H1 (cell line): ENCODE data around the gene SH3PXD2A. TPM values are rescaled to one million over a fixed set of nuclear protein-coding genes. Genes with fewer than 3 reads are reported as not detected.

Source experiments
- CTCF ChIA-PET: fragments of 300-600 bp; sonication (Branson Sonifier 250); formaldehyde crosslinking; loops from one replicate; lab custom pipeline; 2021; ENCODE audit not compliant: partially characterized antibody; lab: Charles Lee
- POLR2A ChIA-PET: fragments of 300-600 bp; sonication (Branson Sonifier 250); formaldehyde crosslinking; loops from one replicate; lab custom pipeline; 2021; ENCODE audit warnings: inconsistent platforms; ENCODE audit not compliant: partially characterized antibody; lab: Charles Lee
- DNase-seq, 2 experiments: peaks; one replicate each; pipeline versions ENCODE4 v3.0.0 to v3.0.0-alpha.2; 2010 to 2022; ENCODE audit warnings: low spot score in 2 of 2, low read depth in 1 of 2, mixed read lengths in 1 of 2
- FAIRE-seq: peaks from 2 replicates; lab custom pipeline; 2011; peaks lifted over from hg19 to GRCh38; lab: Jason Lieb, UNC
- H2AFZ ChIP-seq: 2 replicates; pipeline ENCODE4 v1.8.1; 2012; ENCODE audit warnings: low read length, inconsistent platforms
- H2AK5ac ChIP-seq: 2 replicates; pipeline ENCODE4 v1.6.1; 2013; ENCODE audit warnings: low read depth, low read length
- H2BK120ac ChIP-seq: replicated peaks from 2 replicates; pipeline ENCODE3; 2013; ENCODE audit warnings: low read depth, low read length, inconsistent platforms
- H2BK12ac ChIP-seq: 2 replicates; pipeline ENCODE4 v1.6.1; 2013; ENCODE audit warnings: low read depth, low read length
- H2BK15ac ChIP-seq: 2 replicates; pipeline ENCODE4 v1.6.1; 2013; ENCODE audit warnings: low read length
- H2BK20ac ChIP-seq: 2 replicates; pipeline ENCODE4 v1.6.1; 2013; ENCODE audit warnings: low read length
- H2BK5ac ChIP-seq: 2 replicates; pipeline ENCODE4 v1.6.1; 2013; ENCODE audit warnings: low read depth, low read length
- H3K14ac ChIP-seq: 2 replicates; pipeline ENCODE4 v1.6.1; 2013; ENCODE audit warnings: inconsistent platforms; ENCODE audit not compliant: insufficient read length
- H3K18ac ChIP-seq: 2 replicates; pipeline ENCODE4 v1.6.1; 2013; ENCODE audit warnings: low read length; ENCODE audit errors: extremely low read depth
- H3K23ac ChIP-seq: 2 replicates; pipeline ENCODE4 v1.6.1; 2013; ENCODE audit warnings: inconsistent platforms; ENCODE audit not compliant: insufficient read length
- H3K23me2 ChIP-seq: 2 replicates; pipeline ENCODE4 v1.6.1; 2013; ENCODE audit warnings: low read depth, low read length
- H3K27ac ChIP-seq: 2 replicates; pipeline ENCODE4 v1.6.1; 2011; ENCODE audit warnings: low read depth, low read length, inconsistent platforms
- H3K27me3 ChIP-seq, 4 experiments: replicated peaks in 1 of 4; 1 replicate in 1 of 4; 2 replicates in 3 of 4; pipeline versions ENCODE4 v1.6.1 to v1.8.1; 2011 to 2013; ENCODE audit warnings: low read length in 3 of 4, mild to moderate bottlenecking in 3 of 4, inconsistent platforms in 2 of 4, mixed read lengths in 2 of 4, moderate library complexity in 1 of 4; ENCODE audit not compliant: control insufficient read depth in 3 of 4, insufficient read depth in 3 of 4; ENCODE audit errors: extremely low read depth in 1 of 4
- H3K36me3 ChIP-seq, 4 experiments: 2 replicates each; pipeline versions ENCODE4 v1.6.1 to v1.8.1; 2011 to 2013; ENCODE audit warnings: mild to moderate bottlenecking in 4 of 4, low read length in 3 of 4, moderate library complexity in 2 of 4, control low read depth in 1 of 4, inconsistent platforms in 1 of 4; ENCODE audit not compliant: insufficient read depth in 4 of 4, control insufficient read depth in 2 of 4
- H3K4ac ChIP-seq: replicated peaks from 2 replicates; pipeline ENCODE3; 2013; ENCODE audit warnings: low read length, low read depth, mixed read lengths, inconsistent platforms; ENCODE audit not compliant: insufficient read length
- H3K4me1 ChIP-seq, 4 experiments: replicated peaks in 1 of 4; 1 replicate in 1 of 4; 2 replicates in 3 of 4; pipeline versions ENCODE4 v1.6.1 to v1.8.1; 2011 to 2013; ENCODE audit warnings: low read length in 3 of 4, inconsistent platforms in 2 of 4, mixed read lengths in 1 of 4; ENCODE audit not compliant: insufficient read depth in 4 of 4, control insufficient read depth in 3 of 4
- H3K4me2 ChIP-seq, 2 experiments: 2 replicates each; pipeline versions ENCODE4 v1.6.1 to v1.8.1; 2011 to 2013; ENCODE audit warnings: low read depth in 2 of 2, low read length in 2 of 2, control low read depth in 1 of 2, inconsistent platforms in 1 of 2, mild to moderate bottlenecking in 1 of 2; ENCODE audit not compliant: insufficient read depth in 1 of 2
- H3K4me3 ChIP-seq, 4 experiments: fragments of 200-600, 300-600 bp in 1 of 4; sonication (generic), shearing (Covaris generic), sonication (Bioruptor Twin) in 1 of 4; 2 replicates each; pipeline versions ENCODE4 v1.5.1 to v1.8.1; 2011 to 2016; ENCODE audit warnings: low read length in 4 of 4, low read depth in 3 of 4, control low read depth in 2 of 4, inconsistent platforms in 2 of 4, mild to moderate bottlenecking in 2 of 4, mixed read lengths in 1 of 4, moderate library complexity in 1 of 4; ENCODE audit not compliant: insufficient read depth in 2 of 4; ENCODE audit errors: extremely low read depth in 1 of 4
- H3K56ac ChIP-seq: replicated peaks from 2 replicates; pipeline ENCODE3; 2013; ENCODE audit warnings: low read depth, mild to moderate bottlenecking, mixed read lengths, low read length, inconsistent platforms; ENCODE audit not compliant: insufficient read length
- H3K79me1 ChIP-seq: 2 replicates; pipeline ENCODE4 v1.6.1; 2013; ENCODE audit warnings: low read depth, low read length, control low read depth
- H3K79me2 ChIP-seq, 2 experiments: 2 replicates each; pipeline versions ENCODE4 v1.6.1 to v1.8.1; 2012 to 2013; ENCODE audit warnings: low read length in 2 of 2, mild to moderate bottlenecking in 2 of 2, inconsistent platforms in 1 of 2; ENCODE audit not compliant: insufficient read depth in 2 of 2, control insufficient read depth in 1 of 2
- H3K9ac ChIP-seq, 4 experiments: replicated peaks in 1 of 4; 1 replicate in 1 of 4; 2 replicates in 3 of 4; pipeline versions ENCODE4 v1.6.1 to v1.8.1; 2011 to 2013; ENCODE audit warnings: low read depth in 3 of 4, low read length in 3 of 4, control low read depth in 2 of 4, mild to moderate bottlenecking in 2 of 4, moderate library complexity in 2 of 4, inconsistent platforms in 1 of 4; ENCODE audit errors: extremely low read depth in 1 of 4
- H3K9me3 ChIP-seq, 2 experiments: 2 replicates each; pipeline versions ENCODE4 v1.6.1 to v1.8.1; 2012 to 2013; ENCODE audit warnings: mild to moderate bottlenecking in 2 of 2, moderate library complexity in 2 of 2, control low read depth in 1 of 2, inconsistent platforms in 1 of 2, low read depth in 1 of 2, low read length in 1 of 2, mixed read lengths in 1 of 2; ENCODE audit not compliant: insufficient read depth in 2 of 2
- H4K20me1 ChIP-seq, 2 experiments: replicated peaks in 1 of 2; 2 replicates each; pipeline versions ENCODE3 to v1.8.1; 2011 to 2013; ENCODE audit warnings: inconsistent platforms in 2 of 2, low read length in 2 of 2, mild to moderate bottlenecking in 1 of 2; ENCODE audit not compliant: insufficient read depth in 2 of 2, control insufficient read depth in 1 of 2
- H4K5ac ChIP-seq: 2 replicates; pipeline ENCODE4 v1.6.1; 2013; ENCODE audit warnings: low read length, low read depth, mixed read lengths, inconsistent platforms; ENCODE audit not compliant: insufficient read length
- H4K8ac ChIP-seq: 2 replicates; pipeline ENCODE4 v1.8.0; 2013; ENCODE audit warnings: mild to moderate bottlenecking, moderate library complexity, low read length, inconsistent platforms; ENCODE audit not compliant: insufficient read depth; ENCODE audit errors: extremely low read depth
- H4K91ac ChIP-seq: replicated peaks from 2 replicates; pipeline ENCODE3; 2013; ENCODE audit warnings: low read length, mixed read lengths, inconsistent platforms; ENCODE audit not compliant: insufficient read length
- ATF2 ChIP-seq: IDR thresholded peaks from 2 replicates; pipeline ENCODE4 v1.6.1; 2012; ENCODE audit warnings: low read length, inconsistent platforms
- CHD1 ChIP-seq: IDR thresholded peaks from 2 replicates; pipeline ENCODE4 v1.6.1; 2012; ENCODE audit warnings: low read depth, low read length, improper control_type of control experiment
- CREB1 ChIP-seq: IDR thresholded peaks from 2 replicates; pipeline ENCODE4 v1.6.1; 2012; ENCODE audit warnings: inconsistent platforms
- CTBP2 ChIP-seq: IDR thresholded peaks from 2 replicates; pipeline ENCODE4 v1.7.0; 2011; ENCODE audit warnings: borderline replicate concordance, mild to moderate bottlenecking, moderate library complexity, mixed read lengths, low read length; ENCODE audit not compliant: insufficient read depth, insufficient read length
- E2F6 ChIP-seq: IDR thresholded peaks from 2 replicates; pipeline ENCODE4 v1.6.1; 2012; ENCODE audit warnings: inconsistent platforms
- EZH2 ChIP-seq: fragments of 200-600 bp; sonication (generic); IDR thresholded peaks from 2 replicates; pipeline ENCODE4 v1.7.1; 2012; ENCODE audit warnings: low read depth, mild to moderate bottlenecking, moderate library complexity, low read length, inconsistent platforms; ENCODE audit not compliant: severe bottlenecking
- RXRA ChIP-seq: IDR thresholded peaks from 2 replicates; pipeline ENCODE4 v1.6.1; 2011; ENCODE audit warnings: low read depth, mild to moderate bottlenecking, low read length, moderate library complexity; ENCODE audit not compliant: insufficient read depth
- SRF ChIP-seq: IDR thresholded peaks from 2 replicates; pipeline ENCODE4 v1.6.1; 2011; ENCODE audit warnings: mild to moderate bottlenecking, low read depth, low read length, moderate library complexity
- ZNF274 ChIP-seq: IDR thresholded peaks from 2 replicates; pipeline ENCODE4 v1.7.0; 2012; ENCODE audit warnings: low read length, borderline replicate concordance; ENCODE audit errors: extremely low read depth
- WGBS, 2 experiments: shearing (Covaris generic) in 1 of 2; methylation state at CpG; one replicate each; pipeline versions ENCODE4 v1.1.6 to v1.1.7; 2013 to 2015; ENCODE audit warnings: low lambda C conversion rate in 2 of 2, mixed read lengths in 2 of 2, inconsistent platforms in 1 of 2, low coverage in 1 of 2, missing lambda C conversion rate in 1 of 2; ENCODE audit not compliant: insufficient replicate concordance in 2 of 2, insufficient coverage in 1 of 2, insufficient read length in 1 of 2; ENCODE audit errors: extremely low coverage in 1 of 2, missing lambda C conversion rate in 1 of 2; 5-methylcytosine and 5-hydroxymethylcytosine counted together
- polyA plus RNA-seq, 7 experiments: library from polyadenylated mRNA; depleted of rRNA in 3 of 7; stranded (reverse) in 5 of 7; unstranded in 2 of 7; fragments of >200 nt in 5 of 7; fragments of 200-250 nt in 2 of 7; gene quantifications; 1 replicate in 5 of 7; 2 replicates in 1 of 7; 4 replicates in 1 of 7; pipeline versions ENCODE4 v1.2.1 to v1.2.3, GENCODE V29; 2011 to 2013; ENCODE audit warnings: missing spikeins in 2 of 7, mixed read lengths in 2 of 7
- total RNA-seq: library from RNA; stranded (reverse); fragmentation: NEBNext Ultra II Directional; extraction: Animal tissue kit (Norgen Biotek cat#: 25700); gene quantifications from 2 replicates; pipeline ENCODE4 v1.2.1, GENCODE V29; 2021

The SH3PXD2A gene
- total and polyA plus RNA-seq, 2 of the 8 experiments (the other 6 are each of a cell fraction or from before 2014, with no cell fraction given): 5.4 to 16.3 TPM

GRCh38 chr10:103645141-103646054 lies 210.0 kb downstream of the SH3PXD2A start:
- H3K4ac ChIP-seq: no peak overlapping the region
- no peaks in the 10 kb centered on the region; the same call in 1 of the 2 replicates for H3K79me1 ChIP-seq
- no peak for DNase-seq
- H3K4me2 ChIP-seq: no peak overlapping the region
- H2AK5ac ChIP-seq: no peak overlapping the region
- H3K4me3 ChIP-seq: no peak overlapping the region
- no peak overlapping the region for H3K9ac ChIP-seq
- H3K23me2 ChIP-seq: no peaks in the 10 kb centered on the region
- H4K8ac ChIP-seq: no peak overlapping the region
- H3K18ac ChIP-seq: no peak overlapping the region
- FAIRE-seq: no peak
- H3K36me3 ChIP-seq: no peaks in the 10 kb centered on the region
- no peaks in the 10 kb centered on the region for H3K27me3 ChIP-seq
- H2BK120ac ChIP-seq: no peak overlapping the region
- no peak overlapping the region for H4K5ac ChIP-seq
- ChIA-PET POLR2A (interaction anchor here (0.7 to 4.3 kb wide), 4 partner anchors 8 to 28 kb away, joined by 3 to 20 read pairs (median 3); no protein-coding TSS in a partner anchor), CTCF (interaction anchor here (1.3 to 27.1 kb wide), 5 partner anchors 9 to 81 kb away, joined by 5 to 336 read pairs (median 10); no protein-coding TSS in a partner anchor)
- H2BK5ac ChIP-seq: no peak overlapping the region
- peaks cover 0 to 24% (median 12%) of the 10 kb centered on the region in 4 experiments; a peak in 6 of 7 replicates for H3K4me1 ChIP-seq
- H3K56ac ChIP-seq: no peak overlapping the region
- H3K14ac ChIP-seq: no peak overlapping the region
- H2BK15ac ChIP-seq: no peak overlapping the region
- H4K20me1 ChIP-seq: no peaks in the 10 kb centered on the region
- H3K9me3 ChIP-seq: no peaks in the 10 kb centered on the region
- H3K23ac ChIP-seq: no peak overlapping the region
- H3K27ac ChIP-seq: no peak overlapping the region
- no peak overlapping the region for H2AFZ ChIP-seq
- no peak overlapping the region for H2BK20ac ChIP-seq
- no peak overlapping the region for H4K91ac ChIP-seq
- no peaks in the 10 kb centered on the region for H3K79me2 ChIP-seq
- 91% methylated on average over 12 of the region's 12 CpGs; no CpG with 5 or more reads in 1 of the 2 experiments for WGBS, 2 experiments
- no peak overlapping the region for H2BK12ac ChIP-seq
- TF ChIP-seq CREB1: no peak
- TF ChIP-seq SRF: no peak
- TF ChIP-seq RXRA: no peak
- no peak for TF ChIP-seq ZNF274
- no peak for TF ChIP-seq CHD1
- no peak for TF ChIP-seq ATF2
- TF ChIP-seq EZH2: no peak
- no peak for TF ChIP-seq CTBP2
- no peak for TF ChIP-seq E2F6
